Measurements from ENCODE around the gene PELI2.

PELI2 gene

DNA sequence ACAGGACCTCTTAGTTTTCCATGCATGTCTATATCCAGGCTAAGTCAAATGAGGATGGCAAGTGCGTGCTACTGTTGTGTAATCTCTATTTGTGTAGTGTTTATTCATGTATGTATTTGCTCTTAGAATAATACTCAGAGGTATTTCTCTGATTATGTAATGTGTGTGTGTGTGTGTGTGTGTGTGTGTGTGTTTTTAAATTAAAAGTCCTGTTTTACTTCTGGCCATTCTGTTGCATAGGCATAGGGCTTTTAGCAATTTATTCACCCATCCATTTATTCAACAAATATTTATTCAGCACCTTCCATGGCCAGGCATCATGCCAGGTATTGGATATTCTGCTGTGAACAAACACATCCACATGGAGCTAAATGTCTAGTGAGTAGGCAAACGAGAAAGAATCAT lies 63.5 kb downstream of the PELI2 start:
- FAIRE-seq: no peak
- no peak for DNase-seq (ENCODE audit: insufficient read length)

DNA sequence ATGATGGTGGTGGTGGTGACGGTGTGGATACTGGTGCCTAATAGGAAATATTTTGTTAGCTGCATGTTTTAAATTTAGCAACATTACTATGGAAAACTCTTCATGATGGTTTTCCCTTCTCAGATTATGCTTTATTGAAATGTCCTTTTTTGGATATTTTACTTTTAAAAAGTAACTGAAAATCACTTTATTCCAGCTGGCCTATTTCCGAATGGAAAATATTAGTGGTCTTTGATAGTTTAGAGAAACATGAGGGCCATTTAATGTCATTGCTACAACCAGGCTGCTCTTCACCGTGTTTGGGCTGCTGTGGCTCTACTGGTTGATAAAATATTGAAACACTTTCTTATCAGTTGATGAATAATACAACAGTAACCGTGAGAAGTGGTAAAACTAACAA lies 64.2 kb downstream of the PELI2 start:
- no peak for FAIRE-seq

More for the DNA sequence above, 63.5 kb downstream of the PELI2 start:
- TF ChIP-seq POLR2A (IDR thresholded peaks at IDR 0.05; ENCODE audit: low read depth, low read length) (no peak), POLR2AphosphoS5 (IDR thresholded peaks at IDR 0.05; ENCODE audit: low read depth, low read length) (no peak), TAF1 (IDR thresholded peaks at IDR 0.05; ENCODE audit: borderline replicate concordance, low read depth, low read length) (no peak)

GRCh38 chr14:56183631-56184157 lies 65.5 kb downstream of the PELI2 start:
- TF ChIP-seq TAF1 (IDR thresholded peaks at IDR 0.05; ENCODE audit: borderline replicate concordance, low read depth, low read length): no peak
- no peak for TF ChIP-seq POLR2A (IDR thresholded peaks at IDR 0.05; ENCODE audit: low read depth, low read length)
- TF ChIP-seq POLR2AphosphoS5 (IDR thresholded peaks at IDR 0.05; ENCODE audit: low read depth, low read length): no peak
- FAIRE-seq (no peak), DNase-seq (ENCODE audit: insufficient read length) (no peak)

More for the DNA sequence above, 64.2 kb downstream of the PELI2 start:
- TF ChIP-seq POLR2A (IDR thresholded peaks at IDR 0.05; ENCODE audit: low read depth, low read length) (no peak), TAF1 (IDR thresholded peaks at IDR 0.05; ENCODE audit: borderline replicate concordance, low read depth, low read length) (no peak), POLR2AphosphoS5 (IDR thresholded peaks at IDR 0.05; ENCODE audit: low read depth, low read length) (no peak)
- DNase-seq (ENCODE audit: insufficient read length): no peak

GRCh38 chr14:56185992-56186391 lies 67.8 kb downstream of the PELI2 start:
- DNase-seq (ENCODE audit: insufficient read length) (no peak), FAIRE-seq (no peak)
- TF ChIP-seq POLR2A (IDR thresholded peaks at IDR 0.05; ENCODE audit: low read depth, low read length): no peak
- TF ChIP-seq TAF1 (IDR thresholded peaks at IDR 0.05; ENCODE audit: borderline replicate concordance, low read depth, low read length): no peak
- TF ChIP-seq POLR2AphosphoS5 (IDR thresholded peaks at IDR 0.05; ENCODE audit: low read depth, low read length): no peak

- DNase-seq (ENCODE audit: insufficient read length): no peak
- FAIRE-seq: no peak
- TF ChIP-seq TAF1 (IDR thresholded peaks at IDR 0.05; ENCODE audit: borderline replicate concordance, low read depth, low read length) (no peak), POLR2A (IDR thresholded peaks at IDR 0.05; ENCODE audit: low read depth, low read length) (no peak), POLR2AphosphoS5 (IDR thresholded peaks at IDR 0.05; ENCODE audit: low read depth, low read length) (no peak)
Observed at GRCh38 chr14:56187736-56188135, 69.5 kb downstream of the PELI2 start.

DNA sequence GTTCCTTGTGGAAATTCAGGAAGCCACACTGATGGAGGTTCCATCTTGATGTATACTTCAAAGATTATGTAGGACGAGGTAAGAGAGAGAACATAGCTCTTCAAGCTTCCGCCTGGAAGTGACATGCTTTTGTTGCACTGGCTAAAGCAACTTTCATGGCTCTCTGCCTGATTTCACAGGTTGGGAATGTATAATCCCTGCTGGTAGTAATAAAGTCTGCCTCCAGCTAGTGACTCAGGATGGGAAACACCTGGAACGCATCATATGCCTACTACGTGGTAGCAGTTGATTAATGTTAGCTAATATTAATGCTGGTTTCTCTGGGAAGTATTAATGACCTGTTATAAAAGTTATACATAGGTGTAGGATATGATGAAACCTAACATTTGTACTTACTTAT lies 71.1 kb downstream of the PELI2 start:
- no peak for FAIRE-seq
- TF ChIP-seq POLR2A (IDR thresholded peaks at IDR 0.05; ENCODE audit: low read depth, low read length) (no peak), TAF1 (IDR thresholded peaks at IDR 0.05; ENCODE audit: borderline replicate concordance, low read depth, low read length) (no peak), POLR2AphosphoS5 (IDR thresholded peaks at IDR 0.05; ENCODE audit: low read depth, low read length) (no peak)
- DNase-seq (ENCODE audit: insufficient read length): no peak

DNA sequence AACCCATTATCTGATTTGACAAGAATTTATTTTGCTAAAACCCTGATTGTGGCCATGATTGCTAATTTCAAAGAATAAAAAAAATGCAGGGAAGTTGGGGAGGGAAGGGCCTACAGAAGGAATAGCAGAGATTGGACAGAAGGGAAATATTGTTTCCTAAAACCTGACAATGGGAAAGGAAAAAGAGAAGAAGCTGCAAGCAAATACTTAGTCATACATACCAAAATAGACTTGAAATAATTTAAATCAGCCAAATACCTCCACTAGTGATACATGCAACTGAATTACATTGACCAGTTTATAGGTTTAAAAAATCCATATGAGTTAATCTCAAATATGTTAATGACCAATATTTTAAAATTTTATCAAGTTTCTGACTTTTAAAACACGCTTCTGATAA lies 75.1 kb downstream of the PELI2 start:
- FAIRE-seq (no peak), DNase-seq (ENCODE audit: insufficient read length) (no peak)
- no peak for TF ChIP-seq TAF1 (IDR thresholded peaks at IDR 0.05; ENCODE audit: borderline replicate concordance, low read depth, low read length)
- TF ChIP-seq POLR2AphosphoS5 (IDR thresholded peaks at IDR 0.05; ENCODE audit: low read depth, low read length): no peak
- no peak for TF ChIP-seq POLR2A (IDR thresholded peaks at IDR 0.05; ENCODE audit: low read depth, low read length)

- DNase-seq (ENCODE audit: insufficient read length): no peak
- TF ChIP-seq TAF1 (IDR thresholded peaks at IDR 0.05; ENCODE audit: borderline replicate concordance, low read depth, low read length) (no peak), POLR2A (IDR thresholded peaks at IDR 0.05; ENCODE audit: low read depth, low read length) (no peak), POLR2AphosphoS5 (IDR thresholded peaks at IDR 0.05; ENCODE audit: low read depth, low read length) (no peak)
- FAIRE-seq: no peak
Observed at GRCh38 chr14:56194042-56194441, 75.8 kb downstream of the PELI2 start.

GRCh38 chr14:56195223-56195622 lies 77.0 kb downstream of the PELI2 start:
- no peak for DNase-seq (ENCODE audit: insufficient read length)
- TF ChIP-seq POLR2A (IDR thresholded peaks at IDR 0.05; ENCODE audit: low read depth, low read length): no peak
- no peak for TF ChIP-seq POLR2AphosphoS5 (IDR thresholded peaks at IDR 0.05; ENCODE audit: low read depth, low read length)
- TF ChIP-seq TAF1 (IDR thresholded peaks at IDR 0.05; ENCODE audit: borderline replicate concordance, low read depth, low read length): no peak
- FAIRE-seq: no peak

- DNase-seq (ENCODE audit: insufficient read length): peak; percentile 14
- no peak for FAIRE-seq
- TF ChIP-seq POLR2A (IDR thresholded peaks at IDR 0.05; ENCODE audit: low read depth, low read length) (no peak), POLR2AphosphoS5 (IDR thresholded peaks at IDR 0.05; ENCODE audit: low read depth, low read length) (no peak), TAF1 (IDR thresholded peaks at IDR 0.05; ENCODE audit: borderline replicate concordance, low read depth, low read length) (no peak)
Observed at GRCh38 chr14:56195704-56196103, 77.5 kb downstream of the PELI2 start.

DNA sequence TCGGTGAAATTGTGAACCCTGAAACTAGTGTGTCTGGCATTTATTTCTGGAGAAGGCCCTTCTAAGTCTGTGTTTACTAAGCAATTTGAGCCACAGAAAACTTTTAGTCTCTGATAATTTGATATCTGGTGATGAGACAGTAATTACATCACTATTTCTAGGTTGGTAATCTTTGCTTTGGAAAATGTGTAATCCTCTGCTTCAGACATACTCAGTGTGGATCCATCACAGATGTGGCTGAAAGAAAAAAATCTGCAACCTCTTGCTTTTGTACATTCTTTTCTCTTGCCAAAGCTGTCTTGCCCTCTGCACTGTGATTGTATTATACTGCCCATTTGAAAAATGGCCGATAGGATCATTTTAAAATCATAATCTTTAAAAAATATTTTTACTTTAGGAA lies 78.1 kb downstream of the PELI2 start:
- FAIRE-seq: no peak
- TF ChIP-seq POLR2A (IDR thresholded peaks at IDR 0.05; ENCODE audit: low read depth, low read length) (no peak), POLR2AphosphoS5 (IDR thresholded peaks at IDR 0.05; ENCODE audit: low read depth, low read length) (no peak), TAF1 (IDR thresholded peaks at IDR 0.05; ENCODE audit: borderline replicate concordance, low read depth, low read length) (no peak)
- DNase-seq (ENCODE audit: insufficient read length): no peak

- DNase-seq (ENCODE audit: insufficient read length) (no peak), FAIRE-seq (no peak)
- no peak for TF ChIP-seq TAF1 (IDR thresholded peaks at IDR 0.05; ENCODE audit: borderline replicate concordance, low read depth, low read length)
- no peak for TF ChIP-seq POLR2A (IDR thresholded peaks at IDR 0.05; ENCODE audit: low read depth, low read length)
- TF ChIP-seq POLR2AphosphoS5 (IDR thresholded peaks at IDR 0.05; ENCODE audit: low read depth, low read length): no peak
Observed at GRCh38 chr14:56197150-56197549, 78.9 kb downstream of the PELI2 start.
